RPMI7951 (cell line): ENCODE data around the gene C15orf40. TPM values are rescaled to one million over a fixed set of nuclear protein-coding genes. Genes with fewer than 3 reads are reported as not detected.
"Not testable (repeated sequence)": the region's sequence is repeated elsewhere in the genome, so short reads cannot be mapped to it uniquely, and the experiment has no call there.

Experiments
- DNase-seq: peaks from one replicate; pipeline ENCODE4 v3.0.0-alpha.2; 2012; ENCODE audit warnings: low read depth
- total RNA-seq: library from RNA; depleted of rRNA; stranded (reverse); fragments of >200 nt; shearing (Covaris generic); gene quantifications from 2 replicates; pipeline ENCODE4 v1.2.3, GENCODE V29; 2014; rRNA removed

Gene C15orf40
- total RNA-seq, 1 experiment from 2014 or later: 20.2 TPM

DNA sequence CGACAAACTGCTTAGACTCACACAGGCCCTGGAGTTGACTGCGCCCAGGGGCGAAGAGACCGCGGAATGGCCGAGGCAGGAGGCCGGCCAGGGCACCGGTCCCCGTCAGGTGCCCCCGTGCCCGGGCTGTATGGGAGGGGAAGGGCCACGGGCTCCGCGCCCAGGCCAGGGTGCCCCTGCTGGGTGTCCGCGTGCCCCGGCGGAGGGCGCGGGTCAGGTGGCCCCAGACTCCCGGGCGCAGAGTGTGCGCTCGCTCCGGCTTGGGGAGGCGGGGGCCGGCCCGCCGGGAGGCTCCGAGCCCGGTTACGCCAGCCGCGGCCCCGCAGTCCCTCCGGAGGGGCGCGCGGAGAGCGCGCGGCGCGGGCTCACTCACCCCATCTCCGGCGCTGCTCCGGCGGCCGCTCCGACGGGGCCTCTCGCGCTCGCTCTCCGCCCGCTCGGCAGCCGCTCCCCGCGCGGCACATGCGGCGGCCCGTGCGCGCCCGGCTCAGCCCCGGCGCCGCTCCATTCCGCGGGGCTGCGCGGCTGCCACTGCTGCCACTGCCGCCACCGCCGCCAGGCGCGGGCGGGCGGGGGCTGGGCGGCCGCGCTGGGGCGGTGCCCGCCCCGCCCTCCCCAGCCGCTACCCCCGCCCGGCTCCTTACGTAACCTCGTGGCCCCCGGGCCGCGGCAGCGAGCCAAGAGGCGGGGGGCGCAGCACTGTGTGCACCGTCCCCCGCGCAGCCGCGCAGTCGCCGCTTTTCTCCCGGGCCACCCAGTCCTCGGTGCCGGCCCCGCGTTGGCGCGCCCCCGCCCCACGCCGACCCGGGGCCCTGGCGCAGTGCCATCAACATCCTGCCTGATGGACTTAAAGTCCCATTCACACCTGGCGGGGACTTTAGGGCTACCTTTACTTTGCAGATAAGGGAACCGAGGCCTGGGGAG is 59.0 kb downstream of the C15orf40 start, which contains the start of gene HOMER2:
Gene HOMER2 (minus strand): TSS at position 563 of the 924 bp plus-strand sequence. CDS start 185 bp downstream, at position 378.
- peak; percentile 35 for DNase-seq

DNA sequence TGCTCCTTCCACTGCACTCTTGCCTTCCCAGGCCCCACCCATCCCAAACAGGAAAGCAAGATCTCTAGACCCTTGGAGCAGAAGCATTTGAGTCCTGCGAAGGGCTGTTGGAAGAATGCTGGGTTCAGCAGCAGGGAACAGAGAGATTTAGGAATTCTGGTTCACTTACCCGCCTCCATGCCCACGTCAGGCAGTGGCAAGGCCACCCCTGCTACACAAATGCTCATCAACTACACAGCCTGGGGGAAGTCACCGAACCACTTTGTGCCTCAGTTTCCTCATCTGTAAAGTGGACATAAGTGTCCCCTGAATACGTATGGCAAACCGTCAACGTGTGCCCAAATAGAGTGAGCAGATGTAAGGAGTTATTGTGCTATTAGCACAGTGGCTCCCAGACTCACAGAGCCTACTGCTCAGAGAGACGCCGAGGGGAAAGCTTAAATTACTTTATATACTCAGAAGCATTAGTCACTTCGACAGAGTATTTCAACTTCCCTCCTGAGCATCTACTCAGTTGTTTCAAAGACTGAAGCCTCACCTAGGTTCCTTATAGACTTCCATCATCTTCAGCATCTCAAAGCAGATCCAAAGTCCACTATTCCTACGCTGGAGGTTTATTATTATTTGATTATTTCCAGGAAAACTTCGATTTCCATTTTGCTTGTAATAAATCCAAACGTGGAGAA is 59.8 kb downstream of the C15orf40 start:
- peak; percentile 39 for DNase-seq

DNA sequence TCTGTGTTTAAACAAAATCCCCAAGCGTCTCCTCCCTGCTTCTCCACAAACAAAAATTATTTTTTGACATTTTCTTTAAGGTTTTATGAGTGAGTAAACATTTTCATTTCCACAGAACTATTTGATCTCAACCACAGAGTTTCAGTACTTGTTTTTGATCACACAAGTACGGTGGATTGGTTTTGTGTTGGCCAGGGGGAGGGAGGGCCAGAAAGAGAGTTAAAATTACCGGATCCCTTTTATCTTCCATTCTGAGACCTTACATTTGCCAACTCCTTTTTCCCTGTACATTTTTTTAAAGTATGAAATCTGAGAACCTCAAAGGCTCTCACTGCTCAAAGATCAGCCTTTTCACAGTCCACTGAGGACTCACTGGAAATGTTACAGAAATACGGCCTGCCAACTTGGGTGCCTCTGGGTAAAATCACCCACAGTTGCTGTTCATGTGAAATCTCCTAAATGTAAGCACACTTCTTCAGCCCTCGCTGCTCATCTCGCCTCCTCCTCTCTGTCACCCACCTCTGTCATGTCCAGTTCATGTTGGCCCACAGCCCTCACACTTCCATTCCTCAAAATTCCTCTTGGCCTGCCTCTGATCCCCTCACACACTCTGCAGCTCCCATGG is 60.6 kb downstream of the C15orf40 start:
- DNase-seq: no peak

DNA sequence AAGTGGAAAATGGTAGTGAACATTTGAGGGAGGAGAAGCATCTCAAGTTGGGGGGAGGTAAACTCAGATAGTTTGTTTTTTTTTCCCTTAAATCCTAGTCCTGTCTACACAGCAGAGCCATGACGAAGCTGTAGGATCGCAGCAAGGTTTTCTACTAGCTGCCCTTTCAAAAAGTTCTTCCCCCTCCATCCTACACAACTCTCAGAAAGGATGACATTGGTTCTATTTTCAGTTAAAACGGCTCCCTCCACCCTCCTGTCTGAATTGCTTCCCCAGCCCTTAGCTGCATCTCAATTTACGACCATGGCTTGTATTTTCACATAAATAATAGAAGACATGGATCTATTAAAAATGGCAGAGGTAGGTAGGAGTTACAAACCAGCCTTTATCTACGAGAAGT is 61.1 kb downstream of the C15orf40 start:
- no peak for DNase-seq

DNA sequence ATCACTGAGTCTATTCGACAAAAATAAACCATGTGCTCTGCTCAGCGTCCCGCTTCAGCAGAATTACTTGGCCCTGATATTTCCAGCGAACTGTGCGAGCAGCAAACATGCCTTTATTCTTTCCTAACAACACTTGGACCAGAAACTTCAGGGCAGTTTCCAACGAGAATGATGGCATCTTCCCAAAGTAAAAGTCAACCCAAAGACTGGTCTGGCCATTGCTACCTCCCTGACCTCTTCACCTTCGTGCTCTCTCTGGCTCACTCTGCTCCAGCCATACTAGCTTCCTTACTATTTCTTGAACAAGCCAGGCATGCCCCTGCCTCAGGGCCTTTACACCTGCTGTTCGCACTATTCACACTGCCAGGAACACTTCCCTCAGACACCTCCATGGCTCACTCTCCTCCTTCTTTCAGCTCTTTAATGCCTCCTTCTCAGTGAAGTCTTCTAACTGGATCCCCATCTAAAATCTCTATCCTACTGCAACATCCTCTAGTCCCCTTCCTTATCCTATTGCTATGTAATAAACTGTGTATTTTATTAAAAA is 65.2 kb downstream of the C15orf40 start:
- DNase-seq: no peak

DNA sequence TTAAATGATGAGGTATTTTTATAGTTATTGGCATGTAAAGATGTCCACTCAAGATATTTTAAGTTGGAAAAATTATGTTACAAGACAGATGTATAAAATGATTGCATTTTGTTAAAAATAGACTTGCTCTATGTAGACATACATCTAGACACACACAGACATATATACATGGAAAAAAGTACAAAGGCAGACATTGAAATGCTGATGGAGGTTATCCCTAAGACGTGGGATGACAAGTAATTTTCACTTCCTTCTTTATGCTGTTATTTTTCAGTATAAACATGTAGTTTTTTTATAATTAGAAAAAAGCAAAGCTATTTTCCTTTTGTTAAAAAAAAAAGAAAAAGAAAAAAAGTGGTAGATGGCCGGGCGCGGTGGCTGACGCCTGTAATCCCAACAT is 66.1 kb downstream of the C15orf40 start:
- DNase-seq: no peak

DNA sequence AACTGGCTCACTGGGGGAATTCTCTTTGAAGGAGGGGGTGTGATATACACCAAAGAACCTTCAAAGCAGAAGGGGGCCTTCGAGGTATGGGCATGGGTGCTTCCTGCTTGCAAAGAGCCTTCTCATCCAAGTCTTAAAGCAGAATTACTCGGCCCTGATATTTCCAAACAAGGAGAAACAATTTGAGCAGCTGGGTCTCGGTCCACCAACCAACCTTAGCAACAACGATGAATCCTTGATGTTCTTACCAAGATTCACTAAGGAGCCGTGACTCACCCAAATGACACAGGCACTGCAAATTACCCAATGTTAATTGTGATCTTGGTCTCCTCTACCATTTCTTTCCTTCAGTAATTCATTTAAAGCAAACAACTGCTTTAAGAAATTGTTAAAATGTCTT is 66.6 kb downstream of the C15orf40 start:
- peak; percentile 78 for DNase-seq

DNA sequence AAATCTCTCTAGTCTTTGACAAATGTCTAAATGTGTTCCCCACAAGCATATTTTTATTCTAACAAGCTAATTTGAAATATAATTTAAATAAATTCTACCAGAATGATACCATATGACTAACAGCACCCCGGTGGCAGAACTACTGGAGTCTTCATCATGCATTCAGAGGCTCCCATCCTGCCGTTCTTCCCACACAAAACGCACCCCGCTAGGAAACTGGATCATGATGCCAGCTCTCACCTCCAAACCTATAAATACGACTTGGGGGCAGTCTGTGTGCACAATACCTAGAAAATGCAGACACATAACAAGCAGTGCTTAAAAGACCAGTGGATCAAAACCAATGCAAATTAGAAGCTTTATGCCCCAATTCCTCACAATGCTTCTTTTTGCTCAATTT is 67.4 kb downstream of the C15orf40 start:
- DNase-seq: no peak

DNA sequence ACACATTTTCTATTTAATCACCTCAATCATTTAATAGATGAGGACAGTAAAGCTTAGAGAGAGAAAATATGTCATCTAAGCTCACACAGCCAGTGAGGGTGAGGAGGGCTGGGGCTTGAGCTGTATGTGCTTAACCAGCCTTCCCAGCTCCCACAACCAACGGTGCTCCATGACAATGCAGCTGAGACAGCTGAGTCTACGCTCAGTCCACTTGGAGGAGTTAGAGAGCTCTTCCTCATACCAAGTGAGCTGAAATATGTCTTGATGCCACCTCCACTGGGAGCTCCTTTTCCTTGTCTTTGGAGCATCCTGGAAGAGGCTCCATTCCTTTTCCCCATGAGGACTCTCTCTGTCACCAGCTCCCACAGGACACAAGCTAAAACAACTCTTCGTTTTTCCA is 68.3 kb downstream of the C15orf40 start:
- peak; percentile 45 for DNase-seq

DNA sequence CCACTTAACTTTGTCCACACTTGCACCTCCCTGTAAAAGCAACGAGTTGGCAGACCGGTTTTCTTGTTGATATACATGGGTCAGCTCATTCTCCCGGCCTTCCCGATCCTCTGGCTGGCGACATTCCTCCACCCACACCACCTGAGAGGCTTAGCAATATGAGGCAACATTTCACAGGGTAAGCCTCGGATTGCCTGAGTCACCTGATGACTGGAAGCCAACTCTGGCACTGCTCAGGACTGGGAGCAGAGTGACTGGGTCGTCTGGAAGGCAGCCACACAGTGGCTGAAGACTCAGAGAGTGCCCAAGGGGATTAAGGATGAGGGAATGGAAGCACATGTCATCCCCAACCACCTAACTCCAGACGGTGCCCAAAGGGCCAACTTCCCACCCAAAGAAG is 68.7 kb downstream of the C15orf40 start:
- DNase-seq: peak; percentile 90

DNA sequence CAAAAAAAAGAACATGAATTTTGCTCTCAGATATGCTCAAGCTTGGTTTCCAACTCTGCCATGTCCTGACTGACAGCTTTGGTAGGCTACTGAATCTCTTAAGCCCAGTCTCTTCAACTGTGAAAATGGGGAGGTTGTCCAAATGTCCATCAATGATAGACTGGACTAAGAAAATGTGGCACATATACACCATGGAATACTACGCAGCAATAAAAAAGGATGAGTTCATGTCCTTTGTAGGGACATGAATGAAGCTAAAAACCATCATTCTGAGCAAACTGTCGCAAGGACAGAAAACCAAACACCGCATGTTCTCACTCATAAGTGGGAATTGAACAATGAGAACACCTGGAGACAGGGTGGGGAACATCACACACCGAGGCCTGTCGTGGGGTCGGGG is 71.8 kb downstream of the C15orf40 start:
- not testable (repeated sequence) for DNase-seq

Other genes with a start within 250 kb of the C15orf40 start
- not detected in 2 replicates for gene FSD2, start 205.6 kb downstream of the C15orf40 start, total RNA-seq
- gene WHAMM, start 202.0 kb downstream of the C15orf40 start, total RNA-seq: 2.8 and 3.6 TPM in 2 replicates
- 20.4 and 26.9 TPM in 2 replicates for gene HOMER2, start 58.9 kb downstream of the C15orf40 start, total RNA-seq
- 64.4 and 66.1 TPM in 2 replicates for gene RAMAC, start 25.4 kb downstream of the C15orf40 start, total RNA-seq
- 92.4 and 95.2 TPM in 2 replicates for gene BTBD1, start 55.6 kb upstream of the C15orf40 start, total RNA-seq
- gene TM6SF1, start 96.0 kb upstream of the C15orf40 start, total RNA-seq: 0.10 TPM in 1 of 2 replicates, not detected in the other
- gene HDGFL3, start 196.2 kb upstream of the C15orf40 start, total RNA-seq: 29.3 and 33.3 TPM in 2 replicates